ENCODE measurements around the gene FAM216A. TPM values are rescaled to one million over a fixed set of nuclear protein-coding genes. Genes with fewer than 3 reads are reported as not detected.

Gene FAM216A
- total RNA-seq, 1 donor from 2014 or later = 9.7 TPM

- peak; percentile 19 to 50 for DNase-seq (ENCODE audit: low read depth in 2 of 2)
Measured at GRCh38 chr12:110538869-110539622, 70.4 kb downstream of the FAM216A start.

Other genes with a start within 250 kb of the FAM216A start
- gene ATP2A2, start 187.6 kb upstream of the FAM216A start, total RNA-seq = 71.3 and 113 TPM in 2 replicates
- 24.6 and 37.1 TPM in 2 replicates for gene ANAPC7, start 65.1 kb upstream of the FAM216A start, total RNA-seq
- 182 and 207 TPM in 2 replicates for gene ARPC3, start 18.5 kb upstream of the FAM216A start, total RNA-seq
- 15.7 and 18.1 TPM in 2 replicates for gene GPN3, start 588 bp upstream of the FAM216A start, total RNA-seq
- gene VPS29, start 33.3 kb downstream of the FAM216A start, total RNA-seq = 42.9 and 47.2 TPM in 2 replicates
- 0.40 and 0.65 TPM in 2 replicates for gene RAD9B, start 33.5 kb downstream of the FAM216A start, total RNA-seq
- 5.7 and 8.3 TPM in 2 replicates for gene PPTC7, start 114.5 kb downstream of the FAM216A start, total RNA-seq
- gene TCTN1, start 145.3 kb downstream of the FAM216A start, total RNA-seq = 7.0 and 9.7 TPM in 2 replicates
- gene HVCN1, start 220.3 kb downstream of the FAM216A start, total RNA-seq = 2.2 and 5.0 TPM in 2 replicates